Lung (tissue), 12 donors: Measurements from ENCODE around the gene ODC1. TPM values are rescaled to one million over a fixed set of nuclear protein-coding genes. Genes with fewer than 3 reads are reported as not detected.

Experiments
- ATAC-seq: fragments of 200-7000 bp; cut with Tn5 transposase; one replicate; pipeline ENCODE4 v1.9.1; 2020; ENCODE audit warnings: moderate number of reproducible peaks; ENCODE audit not compliant: insufficient read depth, low FRiP score
- DNase-seq, 3 donors: peaks; one replicate each; pipeline ENCODE4 v3.0.0-alpha.2; 2013 to 2017
- H3K27ac ChIP-seq, 2 donors: one replicate each; pipeline ENCODE4 v1.5.1; 2013; ENCODE audit warnings: mild to moderate bottlenecking in 2 of 2, moderate library complexity in 2 of 2, control low read depth in 1 of 2, inconsistent platforms in 1 of 2, low read depth in 1 of 2, low read length in 1 of 2
- H3K27me3 ChIP-seq, 3 donors: one replicate each; pipeline ENCODE4 v1.5.1; 2013; ENCODE audit warnings: low read length in 2 of 3; ENCODE audit not compliant: control insufficient read depth in 3 of 3, insufficient read depth in 3 of 3
- H3K36me3 ChIP-seq, 4 donors: one replicate each; pipeline ENCODE4 v1.5.1; 2013; ENCODE audit warnings: low read length in 4 of 4, mild to moderate bottlenecking in 1 of 4, moderate library complexity in 1 of 4; ENCODE audit not compliant: control insufficient read depth in 4 of 4, insufficient read depth in 4 of 4
- H3K4me1 ChIP-seq, 5 donors: one replicate each; pipeline ENCODE4 v1.5.1; 2013; ENCODE audit warnings: low read length in 5 of 5, mild to moderate bottlenecking in 2 of 5, moderate library complexity in 1 of 5; ENCODE audit not compliant: control insufficient read depth in 5 of 5, insufficient read depth in 5 of 5
- H3K4me3 ChIP-seq: one replicate; pipeline ENCODE4 v1.5.1; 2013; ENCODE audit warnings: mild to moderate bottlenecking, control low read depth, moderate library complexity
- H3K9ac ChIP-seq, 2 donors: one replicate each; pipeline ENCODE4 v1.5.1; 2013; ENCODE audit warnings: low read length in 2 of 2, control low read depth in 1 of 2; ENCODE audit not compliant: insufficient read depth in 1 of 2
- H3K9me3 ChIP-seq, 4 donors: one replicate each; pipeline ENCODE4 v1.5.1; 2013; ENCODE audit warnings: low read length in 3 of 4, mild to moderate bottlenecking in 1 of 4, moderate library complexity in 1 of 4; ENCODE audit not compliant: control insufficient read depth in 4 of 4, insufficient read depth in 3 of 4
- CTCF ChIP-seq: IDR thresholded peaks from 2 replicates; pipeline ENCODE4 v1.5.1; 2012; ENCODE audit warnings: mild to moderate bottlenecking; ENCODE audit errors: control extremely low read depth, extremely low read depth
- WGBS, 2 donors: extraction: QIAGEN DNeasy Blood & Tissue Kit; methylation state at CpG; one replicate each; pipeline ENCODE4 v1.1.7; 2013; 5-methylcytosine and 5-hydroxymethylcytosine counted together
- polyA plus RNA-seq, 2 donors: library from polyadenylated mRNA; stranded (reverse); fragments of 200-250 nt; gene quantifications; one replicate each; pipeline ENCODE4 v1.2.1, GENCODE V29; 2013
- total RNA-seq, 2 donors: library from RNA; depleted of rRNA in 1 of 2; stranded (reverse); fragments of >200 nt in 1 of 2; gene quantifications; one replicate each; pipeline ENCODE4 v1.2.1, GENCODE V29; 2014 to 2021
- donor health status: control.
- donor health status: control.
- donor health status: Bipolar disorder and iron deficiency.
- donor health status: healthy.
- donor health status: DM: yes; HTN: yes; CAD: no.

Gene ODC1
- total and polyA plus RNA-seq, 4 donors = 32.5 to 115 (median 75.4) TPM

- DNase-seq = no peak
- 84 to 87% methylated on average over 15 of the region's 15 CpGs for WGBS, 2 donors
- no peaks in the 10 kb centered on the region for H3K9me3 ChIP-seq
- no peak overlapping the region for H3K9ac ChIP-seq
- ATAC-seq = no peak
- no peaks in the 10 kb centered on the region for H3K4me1 ChIP-seq
- TF ChIP-seq CTCF = no peak
- no peaks in the 10 kb centered on the region for H3K27me3 ChIP-seq
- no peak overlapping the region for H3K4me3 ChIP-seq
- no peaks in the 10 kb centered on the region for H3K36me3 ChIP-seq
- no peak overlapping the region for H3K27ac ChIP-seq
Observed at GRCh38 chr2:10471046-10471571, 23.0 kb upstream of the ODC1 start.

GRCh38 chr2:10469955-10470608 lies 22.0 kb upstream of the ODC1 start:
- TF ChIP-seq CTCF = no peak
- no peaks in the 10 kb centered on the region for H3K4me1 ChIP-seq
- no peaks in the 10 kb centered on the region for H3K9me3 ChIP-seq
- H3K27me3 ChIP-seq = no peaks in the 10 kb centered on the region
- no peak for DNase-seq
- no peaks in the 10 kb centered on the region for H3K36me3 ChIP-seq
- ATAC-seq = no peak
- WGBS, 2 donors = 84% methylated on average over 12 of the region's 12 CpGs
- H3K4me3 ChIP-seq = no peak overlapping the region
- H3K9ac ChIP-seq = no peak overlapping the region
- H3K27ac ChIP-seq = no peak overlapping the region

DNA sequence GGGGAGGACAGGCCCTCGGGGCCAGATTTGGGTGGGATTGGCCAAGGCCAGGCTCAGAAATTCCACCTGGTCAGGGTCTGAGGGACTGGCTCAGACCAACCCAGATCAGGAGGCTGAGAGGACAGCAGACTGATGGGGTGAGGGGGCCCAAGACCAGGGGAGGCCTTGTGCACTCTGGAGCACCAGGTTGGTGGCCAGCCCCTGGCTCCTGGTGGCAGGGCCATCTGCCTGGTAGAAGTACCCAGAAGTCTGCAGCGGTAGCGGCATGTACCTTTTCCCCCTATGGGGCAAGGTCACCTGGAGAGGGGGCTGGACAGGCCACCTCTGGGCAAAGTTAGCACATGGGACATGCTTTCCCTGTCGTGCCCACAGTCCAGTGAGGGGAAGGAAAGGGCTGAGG lies 21.2 kb upstream of the ODC1 start:
- ATAC-seq (no peak), DNase-seq (no peak)
- H3K9me3 ChIP-seq = no peaks in the 10 kb centered on the region
- no peaks in the 10 kb centered on the region for H3K27me3 ChIP-seq
- H3K27ac ChIP-seq = no peak overlapping the region
- no peak for TF ChIP-seq CTCF
- H3K4me3 ChIP-seq = no peak overlapping the region
- no peaks in the 10 kb centered on the region for H3K36me3 ChIP-seq
- WGBS, 2 donors = 91 to 95% methylated on average over 4 of the region's 4 CpGs
- H3K9ac ChIP-seq = no peak overlapping the region
- no peaks in the 10 kb centered on the region for H3K4me1 ChIP-seq

DNA sequence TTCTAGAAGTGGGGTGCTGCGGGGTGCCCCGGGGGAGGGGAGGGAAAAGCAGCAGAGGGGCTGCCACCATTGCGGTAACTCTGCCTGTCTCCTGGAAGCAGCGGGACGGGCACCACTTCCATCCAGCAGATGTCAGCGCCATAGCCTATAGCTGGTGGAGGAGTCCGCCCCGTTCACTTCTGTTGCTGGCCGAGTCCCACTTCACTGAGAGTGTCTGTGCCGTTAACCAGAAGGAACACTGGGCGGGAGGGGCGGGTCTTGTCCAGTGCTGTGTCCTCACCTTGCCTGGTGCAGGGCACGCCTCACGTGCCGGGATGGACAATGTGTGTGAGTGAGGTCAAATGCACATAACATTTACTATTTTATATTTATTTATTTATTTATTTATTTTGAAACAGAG lies 19.3 kb upstream of the ODC1 start:
- Histone ChIP-seq H3K27me3 (no peaks in the 10 kb centered on the region), H3K9ac (no peak overlapping the region), H3K4me1 (no peaks in the 10 kb centered on the region), H3K27ac (no peak overlapping the region), H3K36me3 (no peaks in the 10 kb centered on the region), H3K4me3 (no peak overlapping the region), H3K9me3 (no peaks in the 10 kb centered on the region)
- DNase-seq (no peak), ATAC-seq (no peak)
- no peak for TF ChIP-seq CTCF
- WGBS, 2 donors = 78 to 88% methylated on average over 15 of the region's 15 CpGs
